ENCODE results near the gene PNKD.

PNKD gene

DNA sequence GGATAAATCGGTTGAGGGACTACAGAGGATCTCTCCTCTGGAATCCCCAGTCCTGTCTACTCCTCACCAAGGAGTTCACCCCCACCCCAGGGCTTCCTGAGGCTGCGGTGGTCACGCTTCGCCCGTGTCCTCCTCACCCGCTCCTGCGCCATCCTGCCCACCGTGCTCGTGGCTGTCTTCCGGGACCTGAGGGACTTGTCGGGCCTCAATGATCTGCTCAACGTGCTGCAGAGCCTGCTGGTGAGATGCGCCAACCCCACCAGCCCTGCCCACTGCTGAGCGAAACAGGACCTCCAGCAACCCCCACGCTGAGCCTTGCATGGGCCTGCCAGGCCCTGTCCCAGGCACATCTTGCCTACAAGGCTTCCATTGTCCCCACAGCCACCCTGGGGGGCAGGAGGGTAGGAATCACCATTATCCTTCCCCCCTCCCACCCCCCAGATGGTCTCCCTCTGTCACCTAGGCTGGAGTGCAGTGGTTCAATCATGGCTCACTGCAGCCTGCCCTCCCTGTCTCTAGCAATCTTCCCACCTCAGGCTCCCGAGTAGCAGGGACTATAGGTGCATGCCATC is 122.7 kb downstream of the PNKD start:
- H2BK15ac ChIP-seq (ENCODE audit: low read length): peak overlapping the region; percentile 90
- peak overlapping the region; percentile 59 for H4K91ac ChIP-seq (ENCODE audit: low read depth, low read length, poor library complexity)
- no peak overlapping the region for H3K4ac ChIP-seq (ENCODE audit: low read length)
- no peak for DNase-seq (ENCODE audit: low spot score)
- no peaks in the 10 kb centered on the region for H3K36me3 ChIP-seq (replicated peaks in 1 of 2; ENCODE audit: control insufficient read depth in 2 of 2, insufficient read depth in 2 of 2, low read length in 2 of 2)
- no peak overlapping the region for H2AFZ ChIP-seq (ENCODE audit: low read length)
- H3K27me3 ChIP-seq (ENCODE audit: control insufficient read depth in 3 of 3, insufficient read depth in 3 of 3, low read depth in 1 of 3, low read length in 3 of 3): peaks cover 11 to 43% (median 20%) of the 10 kb centered on the region in 3 experiments
- H2BK5ac ChIP-seq (ENCODE audit: low read length): no peak overlapping the region
- no peak overlapping the region for H3K4me2 ChIP-seq (ENCODE audit: insufficient read depth, low read length, poor library complexity, severe bottlenecking)
- peaks cover 2% of the 10 kb centered on the region for H3K79me1 ChIP-seq (ENCODE audit: low read depth, low read length)
- H3K14ac ChIP-seq (ENCODE audit: low read length): peak overlapping the region; percentile 97
- no peak overlapping the region for H2BK120ac ChIP-seq (ENCODE audit: low read depth, low read length)
- no CpG with 5 or more reads among the region's 16 CpGs for WGBS, 2 donors (ENCODE audit: extremely low coverage in 2 of 2, insufficient read length in 2 of 2, insufficient replicate concordance in 1 of 2)
- no peak overlapping the region for H4K8ac ChIP-seq (ENCODE audit: low read depth, low read length)
- no peak overlapping the region for H3K4me3 ChIP-seq (ENCODE audit: low read length in 2 of 2)
- H2AK5ac ChIP-seq (ENCODE audit: low read depth, low read length): peak overlapping the region; percentile 50
- H2BK12ac ChIP-seq (ENCODE audit: low read length): no peak overlapping the region
- peaks cover 15 to 22% of the 10 kb centered on the region in 2 donors for H3K4me1 ChIP-seq (ENCODE audit: control insufficient read depth in 2 of 2, insufficient read depth in 1 of 2, low read depth in 1 of 2, low read length in 2 of 2)
- H3K9ac ChIP-seq (ENCODE audit: low read depth, low read length, poor library complexity): peak overlapping the region; percentile 15
- H3K18ac ChIP-seq (ENCODE audit: low read length): peak overlapping the region; percentile 92
- peaks cover 0 to 3% of the 10 kb centered on the region in 2 donors for H3K9me3 ChIP-seq (replicated peaks in 1 of 2; ENCODE audit: control insufficient read depth in 2 of 2, insufficient read depth in 1 of 2, low read depth in 1 of 2, low read length in 2 of 2)
- H3K23ac ChIP-seq (ENCODE audit: low read depth, low read length, poor library complexity): peak overlapping the region; percentile 75
- H3K27ac ChIP-seq (replicated peaks; ENCODE audit: low read length): no peak overlapping the region

DNA sequence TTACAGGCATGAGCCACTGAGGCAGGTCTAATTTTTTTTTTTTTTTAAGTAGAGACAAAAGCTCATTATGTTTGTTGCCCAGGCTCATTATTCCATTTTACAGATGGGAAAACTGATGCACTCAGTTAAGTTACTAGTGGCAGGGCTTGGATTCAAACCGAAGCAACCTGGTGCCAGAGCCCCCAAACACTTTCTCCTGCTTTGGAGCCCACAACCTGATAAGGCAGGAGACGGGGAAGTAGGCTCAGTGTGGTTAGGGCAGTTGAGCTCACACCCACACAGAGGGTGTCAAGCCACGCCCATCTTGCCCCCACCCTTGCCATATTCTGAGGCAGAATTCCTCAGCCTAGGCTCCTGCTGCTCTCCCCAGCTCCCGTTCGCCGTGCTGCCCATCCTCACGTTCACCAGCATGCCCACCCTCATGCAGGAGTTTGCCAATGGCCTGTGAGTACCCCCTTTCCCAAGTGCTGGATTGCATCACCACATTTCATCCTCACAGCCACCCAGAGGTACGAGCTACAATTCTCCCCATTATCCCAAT is 123.5 kb downstream of the PNKD start:
- peak overlapping the region in 1 of 2 donors; percentile 9 for H3K4me3 ChIP-seq (ENCODE audit: low read length in 2 of 2)
- H4K8ac ChIP-seq (ENCODE audit: low read depth, low read length): no peak overlapping the region
- H3K4me2 ChIP-seq (ENCODE audit: insufficient read depth, low read length, poor library complexity, severe bottlenecking): no peak overlapping the region
- H2BK5ac ChIP-seq (ENCODE audit: low read length): no peak overlapping the region
- peaks cover 0 to 3% of the 10 kb centered on the region in 2 donors for H3K9me3 ChIP-seq (replicated peaks in 1 of 2; ENCODE audit: control insufficient read depth in 2 of 2, insufficient read depth in 1 of 2, low read depth in 1 of 2, low read length in 2 of 2)
- H3K18ac ChIP-seq (ENCODE audit: low read length): peak overlapping the region; percentile 76
- peaks cover 2% of the 10 kb centered on the region for H3K79me1 ChIP-seq (ENCODE audit: low read depth, low read length)
- WGBS, 2 donors (ENCODE audit: extremely low coverage in 2 of 2, insufficient read length in 2 of 2, insufficient replicate concordance in 1 of 2): no CpG with 5 or more reads among the region's 8 CpGs
- no peak overlapping the region for H2AK5ac ChIP-seq (ENCODE audit: low read depth, low read length)
- peaks cover 20 to 26% of the 10 kb centered on the region in 2 donors for H3K4me1 ChIP-seq (ENCODE audit: control insufficient read depth in 2 of 2, insufficient read depth in 1 of 2, low read depth in 1 of 2, low read length in 2 of 2)
- H3K4ac ChIP-seq (ENCODE audit: low read length): no peak overlapping the region
- H3K27ac ChIP-seq (replicated peaks; ENCODE audit: low read length): no peak overlapping the region
- peaks cover 17 to 51% (median 29%) of the 10 kb centered on the region in 3 experiments for H3K27me3 ChIP-seq (ENCODE audit: control insufficient read depth in 3 of 3, insufficient read depth in 3 of 3, low read depth in 1 of 3, low read length in 3 of 3)
- H2BK12ac ChIP-seq (ENCODE audit: low read length): peak overlapping the region; percentile 93
- H3K9ac ChIP-seq (ENCODE audit: low read depth, low read length, poor library complexity): no peak overlapping the region
- no peaks in the 10 kb centered on the region for H3K36me3 ChIP-seq (replicated peaks in 1 of 2; ENCODE audit: control insufficient read depth in 2 of 2, insufficient read depth in 2 of 2, low read length in 2 of 2)
- no peak overlapping the region for H2AFZ ChIP-seq (ENCODE audit: low read length)
- peak overlapping the region; percentile 25 for H3K23ac ChIP-seq (ENCODE audit: low read depth, low read length, poor library complexity)
- H4K91ac ChIP-seq (ENCODE audit: low read depth, low read length, poor library complexity): peak overlapping the region; percentile 17
- no peak overlapping the region for H2BK120ac ChIP-seq (ENCODE audit: low read depth, low read length)
- peak overlapping the region; percentile 75 for H2BK15ac ChIP-seq (ENCODE audit: low read length)
- no peak overlapping the region for H3K14ac ChIP-seq (ENCODE audit: low read length)
- no peak for DNase-seq (ENCODE audit: low spot score)

DNA sequence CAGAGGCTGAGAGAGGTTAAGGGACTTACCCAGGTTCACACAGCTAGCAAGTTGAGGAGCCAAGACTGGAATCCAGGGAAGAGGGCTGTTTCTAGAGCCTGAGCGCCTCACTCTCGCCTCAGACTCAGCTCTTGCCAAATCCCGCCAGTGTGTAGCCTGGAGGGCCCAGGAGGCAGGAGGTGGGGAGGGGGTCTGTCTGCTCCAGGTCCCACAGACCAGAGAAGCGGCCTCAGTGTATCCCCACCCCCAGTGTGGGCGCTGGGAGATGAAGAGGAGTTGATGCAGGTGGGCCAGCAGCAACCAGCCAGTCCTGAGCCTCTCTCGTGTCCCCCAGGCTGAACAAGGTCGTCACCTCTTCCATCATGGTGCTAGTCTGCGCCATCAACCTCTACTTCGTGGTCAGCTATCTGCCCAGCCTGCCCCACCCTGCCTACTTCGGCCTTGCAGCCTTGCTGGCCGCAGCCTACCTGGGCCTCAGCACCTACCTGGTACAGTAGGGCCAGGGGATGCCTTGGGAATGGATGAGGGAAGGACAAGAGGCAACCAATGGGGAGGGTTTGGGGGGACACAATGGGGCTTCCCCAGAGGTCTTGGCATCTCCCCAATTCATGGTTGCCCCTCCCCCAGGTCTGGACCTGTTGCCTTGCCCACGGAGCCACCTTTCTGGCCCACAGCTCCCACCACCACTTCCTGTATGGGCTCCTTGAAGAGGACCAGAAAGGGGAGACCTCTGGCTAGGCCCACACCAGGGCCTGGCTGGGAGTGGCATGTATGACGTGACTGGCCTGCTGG is 124.2 kb downstream of the PNKD start:
- Histone ChIP-seq H2BK120ac (ENCODE audit: low read depth, low read length) (peak overlapping the region; percentile 64), H3K4me1 (ENCODE audit: control insufficient read depth in 2 of 2, insufficient read depth in 1 of 2, low read depth in 1 of 2, low read length in 2 of 2) (peaks cover 24 to 28% of the 10 kb centered on the region in 2 donors), H3K79me1 (ENCODE audit: low read depth, low read length) (peaks cover 2% of the 10 kb centered on the region), H3K23ac (ENCODE audit: low read depth, low read length, poor library complexity) (peak overlapping the region; percentile 27), H3K4me2 (ENCODE audit: insufficient read depth, low read length, poor library complexity, severe bottlenecking) (no peak overlapping the region), H4K8ac (ENCODE audit: low read depth, low read length) (no peak overlapping the region), H3K9ac (ENCODE audit: low read depth, low read length, poor library complexity) (peak overlapping the region; percentile 24), H3K18ac (ENCODE audit: low read length) (peak overlapping the region; percentile 90), H2BK5ac (ENCODE audit: low read length) (no peak overlapping the region), H2BK15ac (ENCODE audit: low read length) (peak overlapping the region; percentile 75), H3K27ac (replicated peaks; ENCODE audit: low read length) (no peak overlapping the region), H3K4me3 (ENCODE audit: low read length in 2 of 2) (no peak overlapping the region), H2BK12ac (ENCODE audit: low read length) (peak overlapping the region; percentile 93), H3K14ac (ENCODE audit: low read length) (no peak overlapping the region), H4K91ac (ENCODE audit: low read depth, low read length, poor library complexity) (peak overlapping the region; percentile 17), H2AFZ (ENCODE audit: low read length) (no peak overlapping the region), H3K36me3 (replicated peaks in 1 of 2; ENCODE audit: control insufficient read depth in 2 of 2, insufficient read depth in 2 of 2, low read length in 2 of 2) (no peaks in the 10 kb centered on the region), H3K9me3 (replicated peaks in 1 of 2; ENCODE audit: control insufficient read depth in 2 of 2, insufficient read depth in 1 of 2, low read depth in 1 of 2, low read length in 2 of 2) (peaks cover 0 to 3% of the 10 kb centered on the region in 2 donors), H2AK5ac (ENCODE audit: low read depth, low read length) (peak overlapping the region; percentile 72), H3K27me3 (ENCODE audit: control insufficient read depth in 3 of 3, insufficient read depth in 3 of 3, low read depth in 1 of 3, low read length in 3 of 3) (peaks cover 22 to 51% (median 35%) of the 10 kb centered on the region in 3 experiments), H3K4ac (ENCODE audit: low read length) (no peak overlapping the region)
- DNase-seq (ENCODE audit: low spot score): no peak
- WGBS, 2 donors (ENCODE audit: extremely low coverage in 2 of 2, insufficient read length in 2 of 2, insufficient replicate concordance in 1 of 2): no CpG with 5 or more reads among the region's 13 CpGs

DNA sequence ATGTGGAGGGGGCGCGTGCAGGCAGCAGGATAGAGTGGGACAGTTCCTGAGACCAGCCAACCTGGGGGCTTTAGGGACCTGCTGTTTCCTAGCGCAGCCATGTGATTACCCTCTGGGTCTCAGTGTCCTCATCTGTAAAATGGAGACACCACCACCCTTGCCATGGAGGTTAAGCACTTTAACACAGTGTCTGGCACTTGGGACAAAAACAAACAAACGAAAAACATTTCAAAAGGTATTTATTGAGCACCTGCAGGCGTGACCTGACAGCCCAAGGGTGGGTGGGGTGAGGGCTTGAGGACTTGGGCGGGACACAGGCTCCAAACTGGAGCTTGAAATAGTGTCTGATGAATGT is 124.7 kb downstream of the PNKD start:
- no peak for DNase-seq (ENCODE audit: low spot score)
- H2AK5ac ChIP-seq (ENCODE audit: low read depth, low read length): peak overlapping the region; percentile 72
- H2BK12ac ChIP-seq (ENCODE audit: low read length): peak overlapping the region; percentile 65
- H3K9me3 ChIP-seq (replicated peaks in 1 of 2; ENCODE audit: control insufficient read depth in 2 of 2, insufficient read depth in 1 of 2, low read depth in 1 of 2, low read length in 2 of 2): peaks cover 0 to 3% of the 10 kb centered on the region in 2 donors
- no peak overlapping the region for H4K91ac ChIP-seq (ENCODE audit: low read depth, low read length, poor library complexity)
- H3K4me2 ChIP-seq (ENCODE audit: insufficient read depth, low read length, poor library complexity, severe bottlenecking): no peak overlapping the region
- no peak overlapping the region for H2BK5ac ChIP-seq (ENCODE audit: low read length)
- peaks cover 22 to 50% (median 35%) of the 10 kb centered on the region in 3 experiments for H3K27me3 ChIP-seq (ENCODE audit: control insufficient read depth in 3 of 3, insufficient read depth in 3 of 3, low read depth in 1 of 3, low read length in 3 of 3)
- no peak overlapping the region for H3K14ac ChIP-seq (ENCODE audit: low read length)
- no peak overlapping the region for H2AFZ ChIP-seq (ENCODE audit: low read length)
- no CpG with 5 or more reads among the region's 6 CpGs for WGBS, 2 donors (ENCODE audit: extremely low coverage in 2 of 2, insufficient read length in 2 of 2, insufficient replicate concordance in 1 of 2)
- peak overlapping the region; percentile 27 for H3K23ac ChIP-seq (ENCODE audit: low read depth, low read length, poor library complexity)
- H2BK120ac ChIP-seq (ENCODE audit: low read depth, low read length): peak overlapping the region; percentile 64
- no peak overlapping the region for H3K4me3 ChIP-seq (ENCODE audit: low read length in 2 of 2)
- H4K8ac ChIP-seq (ENCODE audit: low read depth, low read length): no peak overlapping the region
- no peak overlapping the region for H3K4ac ChIP-seq (ENCODE audit: low read length)
- no peak overlapping the region for H3K9ac ChIP-seq (ENCODE audit: low read depth, low read length, poor library complexity)
- peaks cover 24 to 28% of the 10 kb centered on the region in 2 donors for H3K4me1 ChIP-seq (ENCODE audit: control insufficient read depth in 2 of 2, insufficient read depth in 1 of 2, low read depth in 1 of 2, low read length in 2 of 2)
- H2BK15ac ChIP-seq (ENCODE audit: low read length): peak overlapping the region; percentile 30
- no peaks in the 10 kb centered on the region for H3K36me3 ChIP-seq (replicated peaks in 1 of 2; ENCODE audit: control insufficient read depth in 2 of 2, insufficient read depth in 2 of 2, low read length in 2 of 2)
- H3K79me1 ChIP-seq (ENCODE audit: low read depth, low read length): peaks cover 2% of the 10 kb centered on the region
- peak overlapping the region; percentile 53 for H3K18ac ChIP-seq (ENCODE audit: low read length)
- no peak overlapping the region for H3K27ac ChIP-seq (replicated peaks; ENCODE audit: low read length)

All from neuronal stem cell (in vitro differentiated cells).